MM.1S (cell line): ENCODE measurements around the gene ZNF354B.

Experiments used
- EZH2 ChIP-seq: fragments of 300-600 bp; sonication (generic); optimal IDR thresholded peaks from 2 replicates; pipeline ENCODE3; 2017; ENCODE audit warnings: low read depth, mild to moderate bottlenecking, antibody characterized with exemption, low read length, mixed read lengths
- EZH2phosphoT487 ChIP-seq: fragments of 300-600 bp; sonication (generic); IDR thresholded peaks from 2 replicates; pipeline ENCODE4 v1.6.1; 2018; ENCODE audit warnings: antibody characterized with exemption, low read length
- TF ChIP-seq, protein P1 (sequence below): fragments of 300-600 bp; sonication (generic); IDR thresholded peaks from 2 replicates; pipeline ENCODE4 v1.5.1; 2016; ENCODE audit warnings: antibody characterized with exemption, low read length, mixed read lengths

DNA sequence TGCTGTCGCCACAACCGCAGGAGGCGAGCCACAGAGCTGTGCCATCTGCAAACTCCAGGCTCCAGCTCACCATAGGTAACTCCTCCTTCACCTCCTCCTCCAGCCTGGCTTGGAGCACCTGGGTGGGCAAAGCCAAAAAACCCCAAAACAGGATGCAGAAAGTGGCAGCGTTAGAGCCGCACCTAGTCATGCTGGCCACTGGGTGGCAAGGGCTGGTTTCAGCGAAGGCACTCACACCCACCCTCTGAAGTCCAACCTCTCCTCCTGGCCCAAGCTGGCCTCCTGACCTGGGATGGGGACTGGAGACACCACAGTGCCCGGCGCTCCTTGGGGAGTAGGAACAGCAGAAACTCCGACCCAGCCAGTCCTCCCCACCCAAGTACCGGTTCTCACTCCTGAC lies 28.7 kb upstream of the ZNF354B start:
- TF ChIP-seq, protein P1, sequence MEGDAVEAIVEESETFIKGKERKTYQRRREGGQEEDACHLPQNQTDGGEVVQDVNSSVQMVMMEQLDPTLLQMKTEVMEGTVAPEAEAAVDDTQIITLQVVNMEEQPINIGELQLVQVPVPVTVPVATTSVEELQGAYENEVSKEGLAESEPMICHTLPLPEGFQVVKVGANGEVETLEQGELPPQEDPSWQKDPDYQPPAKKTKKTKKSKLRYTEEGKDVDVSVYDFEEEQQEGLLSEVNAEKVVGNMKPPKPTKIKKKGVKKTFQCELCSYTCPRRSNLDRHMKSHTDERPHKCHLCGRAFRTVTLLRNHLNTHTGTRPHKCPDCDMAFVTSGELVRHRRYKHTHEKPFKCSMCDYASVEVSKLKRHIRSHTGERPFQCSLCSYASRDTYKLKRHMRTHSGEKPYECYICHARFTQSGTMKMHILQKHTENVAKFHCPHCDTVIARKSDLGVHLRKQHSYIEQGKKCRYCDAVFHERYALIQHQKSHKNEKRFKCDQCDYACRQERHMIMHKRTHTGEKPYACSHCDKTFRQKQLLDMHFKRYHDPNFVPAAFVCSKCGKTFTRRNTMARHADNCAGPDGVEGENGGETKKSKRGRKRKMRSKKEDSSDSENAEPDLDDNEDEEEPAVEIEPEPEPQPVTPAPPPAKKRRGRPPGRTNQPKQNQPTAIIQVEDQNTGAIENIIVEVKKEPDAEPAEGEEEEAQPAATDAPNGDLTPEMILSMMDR: no peak
- TF ChIP-seq EZH2phosphoT487 (no peak), EZH2 (no peak)
